GM21515 (cell line): ENCODE measurements around the gene MED19.
"Not testable (repeated sequence)": the region's sequence is repeated elsewhere in the genome, so short reads cannot be mapped to it uniquely, and the experiment has no call there.

ENCODE experiments used
- ATAC-seq: cut with Tn5 transposase; IDR thresholded peaks from one replicate; pipeline ENCODE4 v1.9.1; 2021; ENCODE audit not compliant: unreplicated experiment

The MED19 gene

DNA sequence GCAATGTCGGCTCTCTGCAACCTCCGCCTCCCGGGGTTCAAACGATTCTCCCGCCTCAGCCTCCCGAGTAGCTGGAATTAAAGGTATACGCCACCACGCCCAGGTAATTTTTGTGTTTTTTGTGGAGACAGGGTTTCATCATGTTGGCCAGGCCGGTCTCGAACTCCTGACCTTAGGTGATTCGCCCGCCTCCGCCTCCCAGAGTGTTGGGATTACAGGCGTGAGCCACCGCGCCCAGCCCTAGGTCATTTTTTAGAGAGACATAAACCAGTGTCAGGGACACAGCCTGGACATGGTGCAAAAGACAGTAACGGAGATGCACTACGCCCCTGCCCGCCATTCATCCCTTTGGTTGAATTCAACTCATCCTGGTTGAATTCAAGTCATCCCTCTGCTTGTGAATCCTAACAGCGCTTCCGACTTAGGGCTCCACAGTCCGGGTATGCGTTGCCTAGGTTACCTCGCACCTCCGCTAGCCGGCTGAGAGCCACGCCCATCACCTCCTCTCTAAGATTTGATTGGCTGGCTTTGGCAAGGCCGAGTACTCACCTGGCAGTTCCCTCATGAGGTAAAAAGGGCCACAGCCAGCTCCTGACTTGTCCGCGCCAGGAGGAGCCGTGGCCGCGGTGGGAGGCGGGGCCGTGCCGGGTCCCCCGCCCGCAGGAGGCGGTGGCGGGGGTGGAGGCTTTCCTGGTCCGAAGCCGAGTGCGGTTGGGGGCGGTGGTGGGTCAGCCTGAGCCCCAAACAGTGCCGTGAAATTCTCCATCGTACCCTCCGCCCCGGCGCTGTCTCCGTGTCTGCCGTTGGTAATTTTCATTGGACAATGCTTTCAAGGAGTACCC, at the start of gene MED19:
MED19 (minus strand) TSS at position 802 of the 842 bp plus-strand sequence; CDS start at position 766, 36 bp downstream.
- peak; percentile 51 for ATAC-seq

DNA sequence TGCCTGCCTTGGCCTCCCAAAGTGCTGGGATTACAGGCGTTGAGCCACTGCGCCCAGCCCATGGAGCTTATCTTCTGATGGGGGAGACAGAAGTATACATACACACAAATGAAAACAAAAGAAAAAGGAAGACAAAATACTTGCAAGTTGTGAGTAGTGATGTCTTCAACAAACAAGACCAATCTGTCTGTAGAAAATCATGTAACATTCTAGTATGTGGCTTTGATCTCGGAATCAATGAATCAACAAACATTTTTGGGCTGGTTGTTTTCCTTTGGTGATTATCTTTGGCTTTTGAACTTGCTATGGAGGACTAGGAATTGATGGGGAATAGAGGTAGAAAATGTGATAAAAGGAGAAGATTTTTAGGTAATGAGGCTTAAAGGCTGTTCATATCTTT, 46.2 kb upstream of the MED19 start:
- no peak for ATAC-seq

- ATAC-seq = no peak
These were observed 40.9 kb upstream of the MED19 start for GRCh38 chr11:57752954-57753353.

- no peak for ATAC-seq
These were observed 39.8 kb upstream of the MED19 start, which contains the start of gene BTBD18 for GRCh38 chr11:57751676-57752253. Gene BTBD18 (minus strand): TSS chr11:57751819. CDS start chr11:57751188, 631 bp downstream.

DNA sequence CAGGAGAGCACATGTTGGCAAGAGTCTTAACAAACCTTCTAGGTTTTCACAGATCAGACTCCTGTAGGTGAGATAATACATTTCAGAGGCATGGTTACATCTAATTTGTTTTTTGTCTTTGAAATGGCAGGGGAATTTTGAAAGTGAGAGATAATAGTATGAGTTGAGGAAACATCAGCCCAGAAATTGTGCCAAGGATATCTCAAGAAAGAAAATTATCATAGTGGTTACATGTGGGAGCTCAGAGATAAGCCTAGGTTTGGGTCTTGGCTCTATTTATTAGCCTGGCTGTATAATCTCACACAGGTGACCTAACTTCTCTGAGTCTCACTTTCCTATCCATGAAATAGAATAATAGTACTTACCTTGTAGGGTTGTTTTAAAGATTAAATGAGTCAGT, 39.2 kb upstream of the MED19 start:
- no peak for ATAC-seq

DNA sequence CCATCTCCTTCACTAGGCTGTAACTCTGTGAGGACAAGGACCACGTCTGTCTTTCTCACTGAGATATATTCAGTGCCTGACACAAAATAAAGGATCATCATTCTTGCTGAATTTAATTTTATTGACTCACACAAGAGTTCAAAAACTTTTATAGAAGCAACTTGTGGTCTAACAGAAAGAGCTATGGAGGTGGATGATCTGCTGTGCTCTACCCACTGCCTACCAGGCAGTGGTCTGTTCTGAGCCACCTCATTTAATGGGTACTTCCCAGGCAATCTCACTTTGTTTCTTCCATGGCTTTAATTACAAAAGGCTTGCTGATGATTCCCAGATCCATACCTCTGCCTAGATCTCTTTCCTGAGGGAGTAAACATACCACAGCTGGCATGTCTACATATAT, 34.9 kb upstream of the MED19 start:
- ATAC-seq = no peak

GRCh38 chr11:57745206-57745605, 33.2 kb upstream of the MED19 start:
- ATAC-seq = no peak

GRCh38 chr11:57744357-57744756, 32.3 kb upstream of the MED19 start:
- ATAC-seq = no peak

DNA sequence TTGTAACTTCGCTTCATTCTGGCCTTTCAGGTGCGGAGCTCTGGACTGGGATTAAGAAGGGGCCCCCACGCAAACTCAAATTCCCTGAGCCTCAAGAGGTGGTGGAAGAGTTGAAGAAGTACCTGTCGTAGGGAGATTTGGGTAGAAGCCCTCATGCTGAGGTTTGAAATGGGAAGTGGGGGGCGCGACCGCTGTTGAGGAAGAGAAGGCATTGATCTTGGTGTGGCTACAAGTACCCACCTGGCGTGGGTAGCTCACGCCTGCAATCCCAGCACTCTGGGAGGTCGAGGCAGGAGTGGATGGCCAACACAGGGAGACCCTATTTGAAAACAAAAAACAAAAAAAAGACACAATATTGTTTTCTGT, 30.1 kb upstream of the MED19 start:
- no peak for ATAC-seq

DNA sequence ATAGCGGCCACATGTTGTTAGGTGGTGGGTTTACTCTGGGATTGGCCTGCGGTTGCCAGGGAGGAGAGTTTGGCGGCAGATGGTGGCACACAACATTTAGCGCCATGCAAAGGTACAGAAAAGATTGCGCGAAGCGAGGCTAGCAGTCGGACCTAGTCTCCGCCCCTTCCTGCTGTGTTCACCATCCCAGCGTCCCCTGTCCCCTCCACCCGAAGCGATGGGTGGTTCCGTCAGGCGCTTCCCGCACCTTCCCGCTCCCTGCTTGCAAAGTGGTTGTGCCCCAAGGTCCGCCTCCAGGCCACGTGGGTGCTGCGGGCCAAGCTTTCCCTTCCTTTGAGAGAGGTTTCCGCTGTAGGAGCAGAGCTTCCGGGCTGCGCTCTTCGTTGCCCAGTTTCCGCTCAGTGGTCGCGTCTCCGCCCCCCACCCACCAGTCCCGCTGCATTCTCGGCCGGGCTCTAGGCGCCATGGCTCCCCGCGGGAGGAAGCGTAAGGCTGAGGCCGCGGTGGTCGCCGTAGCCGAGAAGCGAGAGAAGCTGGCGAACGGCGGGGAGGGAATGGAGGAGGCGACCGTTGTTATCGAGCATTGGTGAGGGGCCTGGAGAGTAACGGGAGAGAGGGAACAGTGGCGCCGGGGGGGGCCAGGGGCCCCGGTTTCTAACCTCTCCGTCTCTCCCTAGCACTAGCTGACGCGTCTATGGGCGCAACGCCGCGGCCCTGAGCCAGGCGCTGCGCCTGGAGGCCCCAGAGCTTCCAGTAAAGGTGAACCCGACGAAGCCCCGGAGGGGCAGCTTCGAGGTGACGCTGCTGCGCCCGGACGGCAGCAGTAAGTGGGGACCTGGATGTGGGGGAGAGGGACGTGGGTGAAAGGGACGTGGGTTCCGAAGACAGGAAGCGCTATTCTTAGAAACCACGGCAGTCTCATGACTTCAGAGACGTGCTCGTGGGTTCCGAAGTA, 29.4 kb upstream of the MED19 start, which contains the start of gene SELENOH:
SELENOH (plus strand) TSS at position 360 of the 955 bp plus-strand sequence; CDS start at position 465, 105 bp downstream.
- peak; percentile 90 for ATAC-seq

- no peak for ATAC-seq
These were observed 23.7 kb upstream of the MED19 start for GRCh38 chr11:57735619-57736298.

DNA sequence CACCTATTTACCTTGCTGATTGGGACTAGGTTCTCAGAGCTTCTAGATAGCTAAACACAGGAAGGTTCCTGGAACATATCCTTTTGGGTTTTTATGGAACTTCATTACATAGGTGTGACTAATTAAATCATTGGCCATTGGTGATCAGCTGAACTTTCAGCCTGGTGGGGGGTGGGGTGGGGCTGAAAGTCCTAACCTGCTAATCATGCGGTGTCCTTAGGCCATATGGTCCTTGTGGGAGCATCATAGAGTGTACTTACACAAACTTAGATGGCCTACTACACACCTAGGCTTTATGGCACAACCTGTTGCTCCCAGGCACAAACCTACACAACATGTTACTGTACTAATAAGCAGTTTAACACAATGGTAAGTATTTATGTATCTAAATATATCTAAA, 20.6 kb upstream of the MED19 start:
- no peak for ATAC-seq

GRCh38 chr11:57729479-57729878, 17.5 kb upstream of the MED19 start:
- no peak for ATAC-seq

DNA sequence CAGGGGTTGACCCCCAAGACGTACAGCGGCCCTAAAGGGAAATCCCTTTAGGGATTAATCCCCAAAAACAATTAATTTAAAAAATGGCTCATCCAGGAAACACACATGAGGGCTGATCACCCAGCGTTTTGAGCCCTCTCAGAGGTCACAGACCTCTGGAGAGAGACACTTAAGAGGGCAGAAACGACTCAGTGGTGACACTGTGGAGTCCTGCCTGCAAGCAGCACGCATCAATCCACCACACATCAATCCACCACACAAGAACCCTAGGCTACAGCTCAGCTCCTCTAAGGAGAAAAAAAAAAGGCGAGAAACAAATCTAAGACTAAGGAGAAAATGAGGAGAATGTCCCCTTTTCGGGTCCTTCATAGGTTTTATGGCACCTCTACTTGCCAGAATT, 16.8 kb upstream of the MED19 start:
- no peak for ATAC-seq

DNA sequence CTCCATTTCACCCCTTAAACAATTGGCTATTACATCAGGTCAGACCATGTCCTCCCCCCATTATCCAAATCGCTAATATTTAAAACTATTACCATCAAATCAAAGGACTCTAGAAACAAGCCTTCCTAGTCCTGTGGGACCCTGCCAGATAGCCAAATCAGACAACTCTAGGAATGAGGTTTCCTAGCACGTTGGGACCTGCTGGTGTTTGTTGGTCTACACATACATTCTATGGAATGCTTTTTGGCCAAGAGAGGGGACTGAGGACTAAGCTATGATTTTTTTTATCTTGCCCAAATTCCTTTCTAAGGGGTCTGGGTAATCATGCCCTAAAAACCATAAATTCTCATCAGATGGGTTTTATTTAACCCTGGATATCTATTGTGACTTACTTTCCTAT, 15.2 kb upstream of the MED19 start:
- no peak for ATAC-seq

DNA sequence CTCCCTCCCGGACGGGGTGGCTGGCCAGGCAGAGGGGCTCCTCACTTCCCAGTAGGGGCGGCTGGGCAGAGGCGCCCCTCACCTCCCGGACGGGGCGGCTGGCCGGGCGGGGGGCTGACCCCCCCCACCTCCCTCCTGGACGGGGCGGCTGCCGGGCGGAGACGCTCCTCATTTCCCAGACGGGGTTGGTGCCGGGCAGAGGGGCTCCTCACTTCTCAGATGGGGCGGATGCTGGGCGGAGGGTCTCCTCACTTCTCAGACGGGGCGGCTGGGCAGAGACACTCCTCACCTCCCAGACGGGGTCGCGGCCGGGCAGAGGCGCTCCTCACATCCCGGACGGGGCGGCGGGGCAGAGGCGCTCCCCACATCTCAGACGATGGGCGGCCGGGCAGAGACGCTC, 4.7 kb upstream of the MED19 start:
- ATAC-seq = not testable (repeated sequence)

GRCh38 chr11:57713835-57714234, 1.8 kb upstream of the MED19 start:
- ATAC-seq = no peak

DNA sequence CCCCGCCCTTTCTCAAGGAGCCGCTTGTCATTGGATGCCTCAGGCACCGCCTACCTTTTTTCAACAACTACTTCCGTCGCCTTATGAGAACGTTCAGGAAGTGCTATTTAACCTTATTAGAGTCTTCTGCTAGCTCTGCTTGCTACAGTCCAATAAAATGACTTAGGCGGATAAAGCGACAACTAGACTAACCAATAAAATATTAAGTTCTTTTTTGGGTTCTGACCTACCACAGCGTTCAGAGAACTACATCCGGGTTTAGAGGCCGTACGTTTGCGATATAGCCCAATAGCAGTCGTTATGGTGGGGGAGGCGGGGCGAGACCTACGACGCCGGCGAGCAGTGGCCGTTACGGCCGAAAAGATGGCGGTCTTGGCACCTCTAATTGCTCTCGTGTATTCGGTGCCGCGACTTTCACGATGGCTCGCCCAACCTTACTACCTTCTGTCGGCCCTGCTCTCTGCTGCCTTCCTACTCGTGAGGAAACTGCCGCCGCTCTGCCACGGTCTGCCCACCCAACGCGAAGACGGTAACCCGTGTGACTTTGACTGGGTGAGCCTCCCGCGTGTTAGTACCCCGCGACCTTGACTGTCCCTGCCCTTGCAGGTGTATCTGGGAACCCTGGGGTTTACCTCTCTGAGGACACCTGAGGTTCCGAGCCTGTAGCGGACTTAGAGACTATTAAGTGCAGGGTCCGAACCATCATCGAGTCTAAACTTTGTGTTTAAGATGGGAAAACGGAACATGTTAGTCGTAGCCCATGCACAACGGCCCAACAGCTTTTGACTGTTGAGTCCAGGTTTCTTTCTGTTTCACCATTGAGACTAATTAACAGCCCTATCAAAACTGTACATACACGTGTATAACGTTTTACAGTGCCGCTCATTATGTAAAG, 488 bp upstream of the MED19 start, which contains the start of gene TMX2:
TMX2 (plus strand) TSS at position 338 of the 895 bp plus-strand sequence; CDS start at position 364, 26 bp downstream.
- peak; percentile 91 for ATAC-seq

DNA sequence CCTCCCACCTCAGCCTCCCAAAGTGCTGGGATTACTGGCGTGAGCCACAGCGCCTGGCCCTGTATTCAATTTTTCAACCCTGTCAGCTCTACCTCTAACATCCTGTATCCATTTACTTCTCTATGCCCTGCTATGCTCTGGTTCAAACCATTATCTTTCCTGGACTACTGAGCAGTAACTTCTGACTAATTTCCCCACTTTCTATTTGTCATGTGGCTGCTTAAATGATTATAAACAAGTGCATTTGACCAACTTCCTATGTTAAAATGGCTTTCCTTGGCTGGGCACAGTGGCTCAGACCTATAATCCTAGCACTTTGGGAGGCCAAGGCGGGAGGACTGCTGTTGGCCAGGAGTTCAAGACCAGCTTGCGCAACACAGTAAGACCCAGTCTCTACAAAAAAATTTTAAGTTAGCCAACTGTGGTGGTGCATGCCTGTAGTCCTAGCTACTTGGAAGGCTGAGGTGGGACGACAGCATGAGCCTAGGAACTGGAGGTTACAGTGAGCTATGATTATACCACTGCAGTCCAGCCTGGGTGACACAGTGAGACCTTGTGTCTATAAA, 2.1 kb downstream of the MED19 start:
- no peak for ATAC-seq
